Caco-2 (cell line): ENCODE measurements around the gene EHMT1. TPM values are rescaled to one million over a fixed set of nuclear protein-coding genes. Genes with fewer than 3 reads are reported as not detected.

Experiments used
- BruUV-seq: library from RNA; stranded (reverse); fragments of 400-500 nt; replicated peaks from 2 replicates; lab custom pipeline; 2021; lab: Mats Ljungman, UMichigan
- CTCF ChIA-PET: fragments of 300-600 bp; sonication (Branson Sonifier 250); formaldehyde crosslinking; loops from one replicate; lab custom pipeline; 2022; ENCODE audit warnings: antibody characterized with exemption; lab: Charles Lee
- POLR2A ChIA-PET: fragments of 300-600 bp; sonication (Branson Sonifier 250); formaldehyde crosslinking; loops from one replicate; lab custom pipeline; 2022; ENCODE audit warnings: antibody characterized with exemption; lab: Charles Lee
- DNase-seq, 2 experiments: peaks; one replicate each; pipeline versions ENCODE4 v3.0.0 to v3.0.0-alpha.2; 2020 to 2022
- H3K27me3 ChIP-seq: replicated peaks from 2 replicates; pipeline ENCODE4 v1.6.0; 2011; ENCODE audit warnings: low read length; ENCODE audit not compliant: control insufficient read depth, insufficient read depth
- H3K36me3 ChIP-seq: 2 replicates; pipeline ENCODE4 v1.5.1; 2011; ENCODE audit warnings: low read length; ENCODE audit not compliant: control insufficient read depth, insufficient read depth
- H3K4me1 ChIP-seq: fragments of 250-450 bp; sonication (Bioruptor Pico); 2 replicates; pipeline ENCODE4 v1.5.1; 2020; ENCODE audit warnings: mild to moderate bottlenecking
- H3K4me3 ChIP-seq: 2 replicates; pipeline ENCODE4 v1.5.1; 2011; ENCODE audit warnings: low read depth, mild to moderate bottlenecking, control low read depth, low read length
- H3K9me3 ChIP-seq: fragments of 250-450 bp; sonication (Bioruptor Pico); 2 replicates; pipeline ENCODE4 v1.5.1; 2020; ENCODE audit warnings: mild to moderate bottlenecking, moderate library complexity
- H3K27ac Mint-ChIP-seq: one replicate; pipeline ENCODE4 v1.8.0; 2022; ENCODE audit warnings: mixed read lengths; ENCODE audit not compliant: unreplicated experiment
- H3K27me3 Mint-ChIP-seq: one replicate; pipeline ENCODE4 v1.8.0; 2022; ENCODE audit warnings: mixed read lengths; ENCODE audit not compliant: insufficient read depth, unreplicated experiment
- H3K36me3 Mint-ChIP-seq: one replicate; pipeline ENCODE4 v1.8.0; 2022; ENCODE audit warnings: mild to moderate bottlenecking, mixed read lengths; ENCODE audit not compliant: insufficient read depth, unreplicated experiment
- H3K4me1 Mint-ChIP-seq: one replicate; pipeline ENCODE4 v1.8.0; 2022; ENCODE audit warnings: low read depth, mixed read lengths; ENCODE audit not compliant: unreplicated experiment
- H3K4me3 Mint-ChIP-seq: one replicate; pipeline ENCODE4 v1.8.0; 2022; ENCODE audit warnings: mild to moderate bottlenecking, moderate library complexity, mixed read lengths; ENCODE audit not compliant: unreplicated experiment
- H3K9me3 Mint-ChIP-seq: one replicate; pipeline ENCODE4 v1.8.0; 2022; ENCODE audit warnings: mixed read lengths; ENCODE audit not compliant: unreplicated experiment
- CTCF ChIP-seq, 2 experiments: fragments of 200-600 bp in 1 of 2; IDR thresholded peaks; 1 replicate in 1 of 2; 2 replicates in 1 of 2; pipeline versions ENCODE4 v1.5.1 to v1.8.0; 2011 to 2022; ENCODE audit warnings: antibody characterized with exemption in 1 of 2, control low read depth in 1 of 2, inconsistent platforms in 1 of 2, low read depth in 1 of 2, low read length in 1 of 2, mild to moderate bottlenecking in 1 of 2, moderate library complexity in 1 of 2; ENCODE audit not compliant: insufficient read depth in 1 of 2, severe bottlenecking in 1 of 2, unreplicated experiment in 1 of 2
- intact Hi-C: fragments of 100-400 bp; cut with micrococcal nuclease; formaldehyde crosslinking; loops from one replicate; pipeline ENCODE4 v1.10.0; 2022; ENCODE audit not compliant: unreplicated experiment
- total RNA-seq: library from RNA; stranded (reverse); gene quantifications from 2 replicates; pipeline ENCODE4 v1.2.3, GENCODE V29; 2022

Gene EHMT1
- total RNA-seq, 1 experiment from 2014 or later = 92.9 TPM

- peak; percentile 94 to 98 for DNase-seq
- H3K27me3 ChIP-seq = no peaks in the 10 kb centered on the region
- ChIA-PET CTCF (interaction anchor here (0.9 to 3.6 kb wide), 4 partner anchors 12 to 44 kb away, joined by 3 to 13 read pairs (median 4); partner anchors contain the start of genes EHMT1 and MRPL41), POLR2A (interaction anchor here (0.6 kb wide), 1 partner anchor 169 kb away, joined by 3 read pairs; no protein-coding TSS in a partner anchor)
- H3K27me3 Mint-ChIP-seq = no peaks in the 10 kb centered on the region
- peaks cover 77% of the 10 kb centered on the region for H3K36me3 Mint-ChIP-seq
- H3K4me1 Mint-ChIP-seq = no peaks in the 10 kb centered on the region
- intact Hi-C loops = loop anchor here (1.0 kb wide), 1 partner anchor 44 kb away; no protein-coding TSS in a partner anchor
- peaks cover 13% of the 10 kb centered on the region for H3K4me1 ChIP-seq
- H3K9me3 ChIP-seq = no peaks in the 10 kb centered on the region
- peak within 1 kb of the TSS; percentile 66 for H3K27ac Mint-ChIP-seq
- no peaks in the 10 kb centered on the region; the same call in 1 of the 2 replicates for H3K36me3 ChIP-seq
- TF ChIP-seq CTCF (IDR thresholded peaks at IDR 0.05; ENCODE audit: insufficient read depth in 1 of 2, low read depth in 1 of 2, low read length in 1 of 2, severe bottlenecking in 1 of 2, unreplicated experiment in 1 of 2) = peak; percentile 90 to 94
- BruUV-seq = no TSS peak
- H3K9me3 Mint-ChIP-seq = no peaks in the 10 kb centered on the region
- H3K4me3 Mint-ChIP-seq = peak within 1 kb of the TSS; percentile 83
- H3K4me3 ChIP-seq = peak within 1 kb of the TSS; percentile 96
These were observed 40.1 kb upstream of the EHMT1 start, which contains the start of gene DPH7 for GRCh38 chr9:137578518-137579258. DPH7 (minus strand) TSS chr9:137578925; CDS start chr9:137578777, 148 bp downstream.

- H3K4me3 Mint-ChIP-seq = peak overlapping the region; percentile 83
- H3K36me3 ChIP-seq = peaks cover 2% of the 10 kb centered on the region; the same call in 1 of the 2 replicates
- peak overlapping the region; percentile 66 for H3K27ac Mint-ChIP-seq
- no peaks in the 10 kb centered on the region for H3K9me3 Mint-ChIP-seq
- no peak for DNase-seq
- ChIA-PET POLR2A (interaction anchor here (0.6 kb wide), 1 partner anchor 169 kb away, joined by 3 read pairs; no protein-coding TSS in a partner anchor), CTCF (interaction anchor here (0.7 to 3.6 kb wide), 3 partner anchors 12 to 277 kb away, joined by 3 to 13 read pairs (median 6); partner anchors contain the start of genes MRPL41 and NRARP)
- peaks cover 72% of the 10 kb centered on the region for H3K36me3 Mint-ChIP-seq
- intact Hi-C loops = no loop called here
- H3K4me3 ChIP-seq = peak overlapping the region; percentile 96
- no peaks in the 10 kb centered on the region for H3K27me3 ChIP-seq
- no peaks in the 10 kb centered on the region for H3K27me3 Mint-ChIP-seq
- H3K9me3 ChIP-seq = no peaks in the 10 kb centered on the region
- peaks cover 13% of the 10 kb centered on the region for H3K4me1 ChIP-seq
- H3K4me1 Mint-ChIP-seq = no peaks in the 10 kb centered on the region
- TF ChIP-seq CTCF (IDR thresholded peaks at IDR 0.05; ENCODE audit: insufficient read depth in 1 of 2, low read depth in 1 of 2, low read length in 1 of 2, severe bottlenecking in 1 of 2, unreplicated experiment in 1 of 2) = no peak
- no TSS peak for BruUV-seq
These were observed 39.6 kb upstream of the EHMT1 start for GRCh38 chr9:137579259-137579604.

- Mint-ChIP-seq H3K27me3 (no peaks in the 10 kb centered on the region), H3K36me3 (peaks cover 60% of the 10 kb centered on the region), H3K27ac (no peak overlapping the region), H3K4me1 (no peaks in the 10 kb centered on the region), H3K9me3 (no peaks in the 10 kb centered on the region), H3K4me3 (no peak overlapping the region)
- H3K4me1 ChIP-seq = peaks cover 13% of the 10 kb centered on the region
- no peaks in the 10 kb centered on the region for H3K27me3 ChIP-seq
- H3K4me3 ChIP-seq = no peak overlapping the region
- intact Hi-C loops = no loop called here
- BruUV-seq = no TSS peak
- no peak for DNase-seq
- H3K9me3 ChIP-seq = no peaks in the 10 kb centered on the region
- ChIA-PET CTCF (interaction anchor here (0.6 to 3.6 kb wide), 5 partner anchors 11 to 278 kb away, joined by 3 to 13 read pairs (median 6); partner anchors contain the start of genes EHMT1, MRPL41, NRARP and ZMYND19), POLR2A (no interaction called here)
- H3K36me3 ChIP-seq = peaks cover 2% of the 10 kb centered on the region; the same call in 1 of the 2 replicates
- no peak for TF ChIP-seq CTCF (IDR thresholded peaks at IDR 0.05; ENCODE audit: insufficient read depth in 1 of 2, low read depth in 1 of 2, low read length in 1 of 2, severe bottlenecking in 1 of 2, unreplicated experiment in 1 of 2)
These were observed 38.4 kb upstream of the EHMT1 start for GRCh38 chr9:137580209-137580953.
